GM18520 (cell line): Measurements from ENCODE around the gene TBC1D28.
A peak's percentile ranks its signal among the peaks of the same experiment; 100 is the strongest.
"Not testable (repeated sequence)": the region's sequence is repeated elsewhere in the genome, so short reads cannot be mapped to it uniquely, and the experiment has no call there.

Experiments used
- ATAC-seq: cut with Tn5 transposase; IDR thresholded peaks from one replicate; pipeline ENCODE4 v1.9.1; 2021; ENCODE audit not compliant: unreplicated experiment

The TBC1D28 gene

GRCh38 chr17:18644291-18644690 lies at the start of gene TBC1D28:
Gene TBC1D28 (minus strand): TSS chr17:18644391. CDS start chr17:18641352, 3,039 bp downstream.
- not testable (repeated sequence) for ATAC-seq

- ATAC-seq, result not testable (repeated sequence)
Measured at GRCh38 chr17:18682668-18683067, 38.5 kb upstream of the TBC1D28 start.

GRCh38 chr17:18681767-18682571 lies 37.8 kb upstream of the TBC1D28 start, which contains the start of gene FOXO3B:
Gene FOXO3B (minus strand): TSS chr17:18682314. CDS start chr17:18681651, 663 bp downstream.
- peak; percentile 75 for ATAC-seq

GRCh38 chr17:18677381-18677780 lies 33.2 kb upstream of the TBC1D28 start:
- not testable (repeated sequence) for ATAC-seq

GRCh38 chr17:18676928-18677327 lies 32.7 kb upstream of the TBC1D28 start:
- ATAC-seq, result not testable (repeated sequence)

GRCh38 chr17:18672395-18673227 lies 28.4 kb upstream of the TBC1D28 start:
- ATAC-seq, result not testable (repeated sequence)

GRCh38 chr17:18668625-18669024 lies 24.4 kb upstream of the TBC1D28 start:
- ATAC-seq, result not testable (repeated sequence)

GRCh38 chr17:18667535-18667934 lies 23.3 kb upstream of the TBC1D28 start:
- not testable (repeated sequence) for ATAC-seq

- ATAC-seq, result not testable (repeated sequence)
Measured at GRCh38 chr17:18666326-18666725, 22.1 kb upstream of the TBC1D28 start.

- ATAC-seq, result not testable (repeated sequence)
Measured at GRCh38 chr17:18661924-18662624, 17.9 kb upstream of the TBC1D28 start.

- ATAC-seq, result not testable (repeated sequence)
Measured at GRCh38 chr17:18650094-18650493, 5.9 kb upstream of the TBC1D28 start.

- ATAC-seq, result not testable (repeated sequence)
Measured at GRCh38 chr17:18643124-18643523, 1.1 kb downstream of the TBC1D28 start.

GRCh38 chr17:18638357-18638756 lies 5.8 kb downstream of the TBC1D28 start:
- not testable (repeated sequence) for ATAC-seq

GRCh38 chr17:18636237-18636636 lies 8.0 kb downstream of the TBC1D28 start:
- ATAC-seq, result not testable (repeated sequence)

GRCh38 chr17:18635773-18636172 lies 8.4 kb downstream of the TBC1D28 start:
- ATAC-seq, result not testable (repeated sequence)

- not testable (repeated sequence) for ATAC-seq
Measured at GRCh38 chr17:18634550-18635263, 9.5 kb downstream of the TBC1D28 start.

GRCh38 chr17:18626152-18626870 lies 17.9 kb downstream of the TBC1D28 start:
- no peak for ATAC-seq

GRCh38 chr17:18625509-18626104 lies 18.6 kb downstream of the TBC1D28 start:
- not testable (repeated sequence) for ATAC-seq

GRCh38 chr17:18624862-18625501 lies 19.2 kb downstream of the TBC1D28 start:
- ATAC-seq, result not testable (repeated sequence)
